Smooth muscle cell of bladder (primary cell): Measurements from ENCODE around the gene YIPF1. TPM values are rescaled to one million over a fixed set of nuclear protein-coding genes. Genes with fewer than 3 reads are reported as not detected.

Experiments used
- total RNA-seq: library from RNA; depleted of rRNA; stranded (reverse); fragments of >200 nt; gene quantifications from 2 replicates; pipeline ENCODE4 v1.2.3, GENCODE V29; 2014

Gene YIPF1
- 28.7 and 32.4 TPM in 2 replicates for total RNA-seq

DNA sequence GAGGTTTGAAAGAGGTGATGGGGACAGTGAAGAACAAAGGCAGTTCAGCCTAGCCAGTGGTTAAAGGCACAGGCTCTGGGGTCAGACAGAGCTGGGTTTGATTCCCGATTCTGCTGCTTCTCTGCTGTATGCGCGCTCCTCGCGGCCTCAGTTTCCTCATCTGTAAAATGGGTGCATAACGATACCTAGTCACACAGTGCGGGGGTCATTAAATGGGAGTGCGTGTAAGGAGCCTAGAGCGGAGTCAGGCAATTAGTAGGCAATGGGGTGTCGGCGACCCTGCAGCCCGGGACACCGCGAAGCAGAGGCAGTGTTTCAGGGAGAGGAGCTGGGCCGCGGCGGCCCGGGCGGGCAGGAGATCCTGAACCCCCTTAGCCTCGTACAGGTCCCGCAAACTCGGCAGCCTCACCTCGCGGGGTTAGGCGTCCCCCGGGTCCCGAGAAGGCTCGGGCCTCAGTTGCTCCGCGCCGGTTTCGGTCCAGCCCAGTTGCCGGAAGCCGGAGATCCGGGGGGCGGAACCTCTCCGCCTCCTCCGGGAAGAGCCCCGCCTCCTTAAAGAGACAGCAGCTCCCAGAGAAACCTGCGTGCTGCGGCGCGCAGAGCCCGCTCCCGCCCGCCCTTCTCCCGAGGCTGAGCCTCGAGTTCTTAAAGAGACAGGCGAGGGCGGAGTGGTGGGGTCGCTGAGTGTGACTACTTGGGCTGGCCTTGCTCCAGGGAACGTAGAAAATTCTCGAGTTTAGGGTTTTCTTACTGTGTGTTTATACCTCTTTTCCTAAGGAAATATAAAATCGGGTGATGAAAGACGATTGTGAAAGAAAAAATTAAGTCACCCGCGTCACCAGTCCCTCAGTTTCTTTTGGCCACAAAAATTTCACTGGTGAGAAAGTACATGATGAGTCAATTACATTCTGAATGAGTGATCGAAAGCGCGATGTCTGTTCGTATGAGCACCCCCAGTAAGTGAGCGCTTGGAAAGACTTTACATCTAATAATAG lies at the start of gene YIPF1:
Gene YIPF1, minus strand, starts transcription at position 494 of the 995 bp plus-strand sequence. CDS start 860 bp downstream, outside the sequence.

DNA sequence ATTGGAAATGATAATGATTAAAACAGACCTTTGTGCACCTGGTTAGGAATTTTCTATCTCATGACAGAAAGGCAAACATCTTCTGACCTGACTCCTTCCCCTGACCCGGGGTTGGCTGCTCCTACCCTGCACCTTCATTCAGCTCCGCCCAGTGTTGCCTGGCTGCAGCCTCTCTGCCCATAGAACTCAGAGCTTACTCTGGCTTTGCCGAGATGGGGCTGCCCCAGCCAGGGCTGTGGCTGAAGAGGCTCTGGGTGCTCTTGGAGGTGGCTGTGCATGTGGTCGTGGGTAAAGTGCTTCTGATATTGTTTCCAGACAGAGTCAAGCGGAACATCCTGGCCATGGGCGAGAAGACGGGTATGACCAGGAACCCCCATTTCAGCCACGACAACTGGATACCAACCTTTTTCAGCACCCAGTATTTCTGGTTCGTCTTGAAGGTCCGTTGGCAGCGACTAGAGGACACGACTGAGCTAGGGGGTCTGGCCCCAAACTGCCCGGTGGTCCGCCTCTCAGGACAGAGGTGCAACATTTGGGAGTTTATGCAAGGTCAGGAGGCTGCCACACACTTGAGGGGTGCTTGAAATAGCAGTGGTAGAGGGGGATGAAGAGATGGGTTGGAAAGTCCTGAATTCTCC lies 4.5 kb upstream of the YIPF1 start, which contains the start of gene DIO1:
Gene DIO1, plus strand, starts transcription at position 189 of the 638 bp plus-strand sequence. Its CDS starts 24 bp downstream, at position 213.

DNA sequence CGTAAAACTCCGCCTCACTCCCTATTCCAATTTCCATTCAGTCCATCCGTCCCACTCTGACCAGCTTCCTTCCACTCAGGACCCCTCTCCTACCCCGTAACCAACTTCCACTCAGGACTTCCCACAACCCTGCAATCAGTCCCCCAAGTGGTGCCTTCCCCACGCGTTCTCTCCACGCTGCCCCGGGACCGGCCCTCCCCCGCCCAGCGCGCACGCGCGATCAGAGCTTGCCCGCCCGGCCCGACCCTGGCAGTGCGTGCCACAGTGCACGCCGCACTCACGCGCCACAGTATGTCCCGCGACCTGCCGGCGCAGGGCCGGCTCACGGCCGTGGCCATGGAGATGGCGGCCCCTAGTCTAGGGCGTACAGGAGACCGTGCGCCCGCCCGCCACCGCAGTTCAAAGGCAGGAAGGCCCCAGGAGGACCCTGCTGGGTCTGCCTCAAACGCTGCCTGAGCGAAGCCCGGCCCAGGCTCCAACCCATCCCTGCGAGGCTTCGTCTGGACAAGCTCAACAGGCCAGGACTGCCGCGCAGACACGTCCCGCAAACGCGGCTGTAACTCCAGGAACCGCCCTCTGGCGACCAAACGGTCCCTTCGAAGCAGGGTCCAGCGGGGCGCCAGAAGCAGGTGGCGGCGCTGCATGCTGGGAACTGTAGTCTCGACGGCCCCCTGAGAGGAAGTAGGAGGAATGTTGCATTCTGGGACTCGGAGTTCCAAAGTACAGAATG lies 51.5 kb downstream of the YIPF1 start, which contains the start of gene NDC1:
Gene NDC1, minus strand, starts transcription at position 373 of the 730 bp plus-strand sequence. Its CDS starts 35 bp downstream, at position 338.

Other genes with a start within 250 kb of the YIPF1 start
- gene GLIS1, start 150.6 kb downstream of the YIPF1 start, total RNA-seq, result 0.18 and 0.28 TPM in 2 replicates
- gene NDC1, start 51.5 kb downstream of the YIPF1 start, total RNA-seq, result 8.4 and 8.8 TPM in 2 replicates
- not detected in 2 replicates for gene DIO1, start 4.4 kb upstream of the YIPF1 start, total RNA-seq
- 16.5 and 23.8 TPM in 2 replicates for gene IFT25, start 55.9 kb upstream of the YIPF1 start, total RNA-seq
- gene LRRC42, start 56.6 kb upstream of the YIPF1 start, total RNA-seq, result 23.9 and 25.9 TPM in 2 replicates
- gene LDLRAD1, start 128.4 kb upstream of the YIPF1 start, total RNA-seq, result not detected in 2 replicates
- 373 and 516 TPM in 2 replicates for gene TMEM59, start 163.4 kb upstream of the YIPF1 start, total RNA-seq
- gene TCEANC2, start 163.8 kb upstream of the YIPF1 start, total RNA-seq, result 2.6 and 3.0 TPM in 2 replicates